ENCODE results near the gene QSOX2.

The QSOX2 gene

GRCh38 chr9:136180586-136180985 lies 65.0 kb downstream of the QSOX2 start:
- DNase-seq (ENCODE audit: low read depth), result no peak
- TF ChIP-seq CTCF (IDR thresholded peaks at IDR 0.05; ENCODE audit: insufficient read depth, low read depth, low read length, missing control alignments), result no peak
- no peak overlapping the region for H3K4me3 ChIP-seq (ENCODE audit: low read length)

GRCh38 chr9:136179761-136180160 lies 65.9 kb downstream of the QSOX2 start:
- no peak for TF ChIP-seq CTCF (IDR thresholded peaks at IDR 0.05; ENCODE audit: insufficient read depth, low read depth, low read length, missing control alignments)
- H3K4me3 ChIP-seq (ENCODE audit: low read length), result no peak overlapping the region
- no peak for DNase-seq (ENCODE audit: low read depth)

GRCh38 chr9:136179101-136179616 lies 66.5 kb downstream of the QSOX2 start:
- no peak for DNase-seq (ENCODE audit: low read depth)
- TF ChIP-seq CTCF (IDR thresholded peaks at IDR 0.05; ENCODE audit: insufficient read depth, low read depth, low read length, missing control alignments), result no peak
- H3K4me3 ChIP-seq (ENCODE audit: low read length), result no peak overlapping the region

GRCh38 chr9:136178773-136179075 lies 66.9 kb downstream of the QSOX2 start:
- DNase-seq (ENCODE audit: low read depth), result no peak
- no peak overlapping the region for H3K4me3 ChIP-seq (ENCODE audit: low read length)
- no peak for TF ChIP-seq CTCF (IDR thresholded peaks at IDR 0.05; ENCODE audit: insufficient read depth, low read depth, low read length, missing control alignments)

GRCh38 chr9:136178061-136178772 lies 67.4 kb downstream of the QSOX2 start:
- no peak for DNase-seq (ENCODE audit: low read depth)
- TF ChIP-seq CTCF (IDR thresholded peaks at IDR 0.05; ENCODE audit: insufficient read depth, low read depth, low read length, missing control alignments), result no peak
- H3K4me3 ChIP-seq (ENCODE audit: low read length), result no peak overlapping the region

GRCh38 chr9:136177224-136177623 lies 68.4 kb downstream of the QSOX2 start:
- H3K4me3 ChIP-seq (ENCODE audit: low read length), result no peak overlapping the region
- no peak for TF ChIP-seq CTCF (IDR thresholded peaks at IDR 0.05; ENCODE audit: insufficient read depth, low read depth, low read length, missing control alignments)
- DNase-seq (ENCODE audit: low read depth), result no peak

GRCh38 chr9:136175616-136176197 lies 69.9 kb downstream of the QSOX2 start:
- TF ChIP-seq CTCF (IDR thresholded peaks at IDR 0.05; ENCODE audit: insufficient read depth, low read depth, low read length, missing control alignments), result no peak
- no peak for DNase-seq (ENCODE audit: low read depth)
- H3K4me3 ChIP-seq (ENCODE audit: low read length), result no peak overlapping the region
